ENCODE data around the gene PPM1L.
"Not testable (repeated sequence)": the region's sequence is repeated elsewhere in the genome, so short reads cannot be mapped to it uniquely, and the experiment has no call there.

PPM1L gene

DNA sequence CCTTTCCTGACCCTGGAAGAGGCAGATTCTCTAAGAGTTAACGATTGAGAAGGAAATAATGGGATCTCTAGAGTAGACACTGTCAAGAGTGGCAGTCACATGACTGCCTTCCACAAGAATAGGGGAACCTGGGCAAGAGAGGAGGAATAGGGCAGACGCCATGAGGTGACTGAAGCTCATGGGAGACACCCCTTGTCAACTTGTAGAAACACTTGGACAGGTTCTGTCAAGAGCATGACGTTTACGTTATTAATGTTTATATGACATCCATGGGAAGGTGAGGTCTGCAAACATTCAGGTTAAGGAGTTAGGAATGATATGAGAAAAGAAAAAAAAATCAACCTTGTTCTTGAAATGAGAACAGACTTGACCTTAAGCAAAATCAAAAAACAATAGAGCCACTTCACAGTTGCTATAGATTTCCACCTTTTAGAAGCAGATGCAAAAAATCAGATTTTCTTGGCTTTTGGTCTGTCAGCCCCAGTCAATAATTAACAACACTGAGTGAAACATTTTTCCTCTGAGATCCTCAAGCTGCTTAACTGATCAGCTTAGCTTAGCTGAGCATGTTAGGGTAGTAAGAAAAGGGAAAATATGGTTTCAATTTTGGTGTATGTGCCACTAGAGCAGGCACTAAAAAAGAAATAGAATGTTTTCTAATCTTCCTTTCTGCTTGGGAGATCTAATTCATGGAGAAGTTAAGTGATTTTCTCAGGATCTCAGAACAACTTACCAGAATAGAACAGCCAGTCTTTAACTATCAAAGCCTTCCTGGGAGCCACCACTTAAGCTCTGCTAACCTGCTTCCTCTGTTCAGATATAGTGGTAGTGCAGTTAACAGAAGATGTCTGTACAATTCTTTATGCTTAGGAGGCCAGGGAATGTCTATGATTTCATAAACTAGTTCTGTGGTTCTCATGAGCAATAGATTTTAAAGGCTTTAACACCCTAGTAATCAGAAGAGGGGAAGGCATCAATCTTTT lies 232.2 kb downstream of the PPM1L start:
- DNase-seq (ENCODE audit: low read depth), result no peak

GRCh38 chr3:160990446-160990845 lies 234.4 kb downstream of the PPM1L start:
- DNase-seq (ENCODE audit: low read depth), result no peak

- DNase-seq (ENCODE audit: low read depth), result no peak
These were observed 236.7 kb downstream of the PPM1L start for GRCh38 chr3:160992712-160993111.

GRCh38 chr3:160996811-160997210 lies 240.8 kb downstream of the PPM1L start:
- DNase-seq (ENCODE audit: low read depth), result no peak

DNA sequence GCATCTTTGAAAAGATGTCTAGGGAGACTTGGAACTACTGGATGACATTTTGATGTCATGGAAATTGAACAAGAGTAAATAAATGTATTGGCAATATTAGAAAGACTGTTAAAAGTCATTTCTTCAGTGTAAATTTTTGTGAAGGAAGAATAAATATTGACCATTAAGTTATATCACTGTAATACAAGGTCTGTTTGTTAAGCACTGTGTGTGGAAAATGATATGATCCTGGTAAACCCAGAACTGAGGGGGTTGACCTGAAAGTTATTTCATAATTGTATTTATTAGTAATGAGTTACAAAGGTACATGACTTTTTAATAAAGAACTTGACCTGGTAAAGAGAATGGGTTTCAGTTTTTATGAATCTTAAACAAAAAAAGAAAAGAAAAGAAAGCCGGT lies 242.6 kb downstream of the PPM1L start:
- DNase-seq (ENCODE audit: low read depth), result no peak

DNA sequence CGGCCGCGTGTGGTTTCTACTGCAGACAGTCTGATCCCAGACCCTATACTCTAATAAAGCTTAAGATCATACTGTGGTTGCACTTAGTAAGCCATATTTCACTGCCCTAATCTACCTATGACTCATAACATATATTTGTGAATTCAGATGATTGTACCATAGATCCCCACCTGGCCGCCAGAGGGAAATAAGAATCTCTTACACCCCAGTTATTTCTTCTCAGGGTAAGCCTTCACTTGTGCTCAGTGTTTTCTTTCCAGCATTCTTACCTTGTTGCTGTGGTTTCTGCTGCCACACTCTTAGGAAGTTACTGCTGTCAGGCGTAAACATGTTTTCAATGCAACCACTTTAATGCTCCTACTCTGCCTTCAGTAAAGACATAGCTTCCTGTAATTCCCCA lies 243.2 kb downstream of the PPM1L start:
- no peak for DNase-seq (ENCODE audit: low read depth)

- DNase-seq (ENCODE audit: low read depth), result no peak
These were observed 252.1 kb downstream of the PPM1L start for GRCh38 chr3:161008086-161008485.

- DNase-seq (ENCODE audit: low read depth), result not testable (repeated sequence)
These were observed 254.1 kb downstream of the PPM1L start for GRCh38 chr3:161010151-161010550.

DNA sequence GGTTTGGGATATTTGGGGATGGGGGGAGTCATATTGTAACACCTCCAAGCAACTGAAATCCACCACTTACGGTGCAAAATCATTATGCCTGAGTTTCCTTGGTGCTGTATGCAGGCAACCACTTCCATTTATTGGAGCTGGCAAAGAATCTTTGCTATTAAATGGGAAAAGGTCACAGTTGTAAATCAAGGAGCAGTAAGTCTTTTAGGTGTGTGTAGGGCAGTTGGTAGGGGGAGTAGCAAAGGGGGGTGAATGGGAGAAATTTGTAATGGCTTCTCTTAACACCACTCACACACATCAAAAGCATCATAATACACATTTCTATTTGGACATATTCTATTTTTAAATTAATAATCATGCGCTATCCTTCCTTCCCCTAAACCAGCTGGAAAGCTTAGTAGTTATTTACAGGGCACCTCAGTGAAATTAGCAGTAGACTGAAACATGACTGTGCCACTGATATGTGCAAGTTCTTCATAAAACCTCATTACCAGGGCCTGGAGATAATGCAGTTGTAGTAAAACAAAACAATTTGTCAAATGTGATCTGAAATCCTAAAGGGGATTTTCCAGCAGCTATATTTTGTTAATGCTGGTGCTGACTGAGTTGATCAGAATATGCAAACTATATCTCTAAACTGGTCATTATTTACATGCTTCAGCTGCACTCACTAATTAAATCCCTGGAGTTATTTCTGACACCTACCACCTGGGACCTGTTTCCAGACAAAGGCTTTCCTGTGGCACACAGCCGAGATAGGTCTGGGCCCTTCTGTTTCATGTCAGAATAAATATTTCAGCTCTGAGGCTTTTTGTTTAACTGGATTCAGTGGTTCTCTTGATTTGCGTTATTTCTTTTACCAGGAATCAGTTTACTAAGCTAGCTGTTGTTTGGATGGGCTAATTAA lies 259.1 kb downstream of the PPM1L start:
- no peak for DNase-seq (ENCODE audit: low read depth)

DNA sequence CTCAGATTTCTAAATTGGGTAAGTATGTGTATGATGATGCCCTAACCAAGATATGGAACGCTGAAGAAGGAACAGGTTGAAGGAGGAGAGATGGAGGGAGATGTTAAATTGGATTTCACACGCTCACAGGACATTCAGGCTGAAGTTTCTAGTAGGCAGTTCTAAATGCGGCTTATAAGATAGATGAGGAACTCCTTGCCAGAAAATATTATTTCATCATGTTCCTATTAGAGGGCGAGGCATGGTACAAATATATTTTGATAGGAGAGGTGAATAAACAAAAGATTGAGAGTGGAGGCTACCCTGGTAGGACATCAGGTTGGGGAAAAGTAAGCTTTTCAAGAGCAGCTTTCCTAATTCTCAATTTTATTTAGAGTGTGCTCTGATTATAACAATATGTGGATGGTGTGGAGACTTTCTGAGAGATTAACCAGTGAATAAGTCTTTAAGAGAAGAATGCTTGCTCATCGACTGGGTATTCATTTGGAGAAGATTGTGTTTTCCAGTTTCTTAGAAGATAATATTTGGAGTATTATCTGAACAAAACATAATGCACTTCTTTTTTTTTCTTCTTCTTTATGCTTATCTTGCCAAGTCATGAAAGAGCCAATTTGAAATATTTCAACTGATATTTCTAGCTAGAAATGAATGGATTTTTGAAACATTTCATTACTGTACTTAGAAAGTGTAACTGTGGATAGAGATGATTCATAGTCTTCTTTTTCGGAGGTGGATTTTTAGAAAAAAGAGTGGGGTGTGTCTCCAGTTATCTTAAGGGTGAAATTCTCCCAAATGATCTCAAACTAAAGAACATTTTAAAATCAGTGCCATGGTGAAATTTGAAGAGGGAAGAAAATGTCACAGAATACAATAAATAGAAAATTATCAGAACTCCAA lies 260.6 kb downstream of the PPM1L start:
- no peak for DNase-seq (ENCODE audit: low read depth)

DNA sequence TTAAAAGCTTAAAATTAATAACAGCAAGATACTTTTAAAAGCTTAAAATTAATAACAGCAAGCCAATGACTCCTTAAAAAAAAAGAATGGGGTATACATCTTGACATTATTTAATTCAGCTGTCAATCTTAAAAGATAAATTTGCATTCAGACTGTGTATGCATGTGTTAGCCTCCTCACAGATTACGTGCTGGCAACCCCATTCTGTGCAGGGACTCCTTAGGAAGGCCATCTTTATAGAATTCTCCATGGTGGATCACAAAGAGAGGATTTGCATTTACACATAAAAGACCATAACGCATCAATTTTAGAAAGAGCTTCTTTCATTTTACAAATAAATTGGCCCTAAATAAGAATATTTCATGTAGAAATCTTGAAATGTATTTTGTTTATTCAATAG lies 261.9 kb downstream of the PPM1L start:
- no peak for DNase-seq (ENCODE audit: low read depth)

GRCh38 chr3:161020256-161020655 lies 264.2 kb downstream of the PPM1L start:
- no peak for DNase-seq (ENCODE audit: low read depth)

DNA sequence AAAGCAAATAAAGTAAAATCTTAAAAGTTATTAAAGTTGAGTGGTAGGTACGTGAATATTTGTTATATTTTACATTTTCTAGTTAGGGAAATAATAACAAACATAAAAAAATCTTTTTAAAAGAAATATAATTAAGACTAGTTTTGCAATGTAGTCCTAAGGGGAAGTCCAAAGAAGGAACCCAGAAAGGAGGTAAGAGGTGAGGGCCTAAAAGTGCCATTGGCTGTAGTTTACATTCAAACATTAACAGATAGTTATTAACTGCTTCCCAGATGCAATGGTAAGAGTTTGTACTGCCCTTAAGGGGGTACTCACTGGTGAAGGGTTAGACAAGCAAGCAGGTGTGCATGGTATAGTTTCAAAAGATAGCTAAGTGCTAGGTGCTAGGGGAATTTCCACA lies 269.9 kb downstream of the PPM1L start:
- DNase-seq (ENCODE audit: low read depth), result no peak

GRCh38 chr3:161026612-161027510 lies 270.8 kb downstream of the PPM1L start:
- DNase-seq (ENCODE audit: low read depth), result no peak

GRCh38 chr3:161028555-161029153 lies 272.6 kb downstream of the PPM1L start:
- no peak for DNase-seq (ENCODE audit: low read depth)

DNA sequence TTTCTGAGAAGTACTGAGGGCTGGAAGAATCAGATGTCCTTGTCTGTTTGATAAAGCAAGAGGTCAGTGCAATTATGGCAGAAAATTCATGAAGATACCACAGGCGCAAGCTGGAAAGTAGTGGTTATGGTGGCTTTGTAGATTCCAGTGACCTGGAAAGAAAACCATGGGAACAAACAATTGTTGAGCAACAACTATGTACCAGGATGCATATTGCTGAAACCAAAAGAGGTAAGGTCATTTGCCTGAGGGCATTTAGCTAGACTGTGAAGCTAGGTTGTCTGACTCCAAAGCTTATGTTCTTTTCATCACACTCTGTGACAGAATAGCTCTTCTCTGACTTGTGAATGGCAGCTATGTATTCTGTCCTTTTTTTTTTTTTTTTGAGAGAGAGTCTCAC lies 275.1 kb downstream of the PPM1L start:
- DNase-seq (ENCODE audit: low read depth), result no peak

- DNase-seq (ENCODE audit: low read depth), result not testable (repeated sequence)
These were observed 279.0 kb downstream of the PPM1L start for GRCh38 chr3:161034913-161035550.

DNA sequence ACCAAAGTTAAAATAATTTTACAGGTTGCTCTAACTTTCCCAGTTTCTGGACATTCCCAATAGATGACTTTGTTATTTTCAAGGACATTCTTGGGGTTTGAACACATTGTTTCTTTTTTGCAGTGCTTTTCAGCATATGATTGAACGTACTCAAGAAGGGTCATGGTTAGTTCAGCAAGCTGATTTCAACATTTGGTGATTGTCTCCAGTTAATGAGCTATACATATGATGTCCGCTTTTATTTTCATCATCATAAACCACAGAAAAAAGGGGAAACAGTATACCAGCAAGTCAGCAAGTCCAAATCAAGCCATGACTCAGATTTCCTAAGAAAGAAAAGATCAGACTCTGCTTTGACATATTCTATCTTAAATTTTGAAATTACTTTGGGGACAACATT lies 279.7 kb downstream of the PPM1L start:
- DNase-seq (ENCODE audit: low read depth), result no peak

- no peak for DNase-seq (ENCODE audit: low read depth)
These were observed 282.7 kb downstream of the PPM1L start for GRCh38 chr3:161038725-161039124.

DNA sequence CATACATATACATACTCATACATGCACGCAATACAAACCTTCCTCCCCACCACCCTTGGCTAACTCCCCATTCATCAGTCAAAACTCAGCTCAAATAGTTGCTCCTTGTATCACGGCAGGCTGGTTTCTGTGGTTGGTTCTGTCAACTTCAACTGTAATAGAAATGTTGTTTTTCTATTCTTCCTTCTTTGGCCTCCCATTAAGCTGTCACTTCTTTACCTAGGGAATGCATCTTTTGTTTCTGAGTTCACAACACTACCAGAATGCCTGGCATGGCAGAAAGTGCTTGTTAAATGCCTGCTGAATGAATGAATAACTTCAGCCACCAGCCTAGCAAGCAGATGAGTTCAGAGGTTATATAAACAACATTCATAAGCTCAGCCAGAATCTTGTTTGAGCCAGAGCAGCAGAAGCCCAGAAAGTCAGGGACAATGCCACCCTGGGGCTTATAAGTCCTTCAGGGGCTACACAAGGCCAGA lies 286.0 kb downstream of the PPM1L start:
- DNase-seq (ENCODE audit: low read depth), result no peak

Data from activated T-helper 9 cell treated with anti-CD3 and anti-CD28 coated beads, Interleukin-2, amount 50 U/mL, for 16 hours (primary cell).